BLaER1 (cell line): ENCODE results near the gene TCP11L1.

Experiments used
- H3K27ac ChIP-seq: shearing (Covaris generic); formaldehyde crosslinking; 2 replicates; pipeline ENCODE4 v1.8.1; 2022
- H3K27me3 ChIP-seq: shearing (Covaris generic); formaldehyde crosslinking; 2 replicates; pipeline ENCODE4 v1.8.1; 2022
- H3K36me3 ChIP-seq: shearing (Covaris generic); formaldehyde crosslinking; 2 replicates; pipeline ENCODE4 v1.8.1; 2022
- H3K4me1 ChIP-seq: shearing (Covaris generic); formaldehyde crosslinking; 2 replicates; pipeline ENCODE4 v1.8.1; 2022
- H3K4me2 ChIP-seq: shearing (Covaris generic); formaldehyde crosslinking; 2 replicates; pipeline ENCODE4 v1.8.1; 2022
- H3K4me3 ChIP-seq: shearing (Covaris generic); formaldehyde crosslinking; 2 replicates; pipeline ENCODE4 v1.8.1; 2022
- H3K9ac ChIP-seq: shearing (Covaris generic); formaldehyde crosslinking; 2 replicates; pipeline ENCODE4 v1.8.1; 2022
- H3K9me3 ChIP-seq: shearing (Covaris generic); formaldehyde crosslinking; 2 replicates; pipeline ENCODE4 v1.8.1; 2022
- H4K20me1 ChIP-seq: shearing (Covaris generic); formaldehyde crosslinking; 2 replicates; pipeline ENCODE4 v1.8.1; 2022
- Cebpa-rat ChIP-seq: shearing (Covaris generic); IDR thresholded peaks from 2 replicates; pipeline ENCODE4 v1.8.1; 2022

Gene TCP11L1

DNA sequence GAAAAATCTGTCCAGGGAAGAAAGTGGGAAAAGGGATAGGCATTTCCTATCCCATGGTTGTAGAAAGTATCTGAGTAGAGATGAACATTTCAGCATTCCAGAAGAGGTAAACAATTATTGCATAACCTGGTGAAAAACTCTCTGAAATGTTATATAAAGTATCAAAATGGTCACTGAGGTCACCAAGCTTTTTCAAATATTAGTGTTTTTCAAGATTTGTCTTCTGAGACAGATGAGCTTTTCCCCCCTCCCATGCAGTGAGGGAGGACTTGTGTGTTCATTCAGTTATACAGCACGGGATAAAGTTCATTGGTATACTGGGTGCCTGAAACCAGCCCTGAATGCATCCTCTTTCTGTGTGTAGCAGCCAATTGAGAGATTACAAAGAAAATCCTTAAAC lies 25.6 kb upstream of the TCP11L1 start:
- Histone ChIP-seq H3K27ac (no peak overlapping the region), H3K9me3 (peaks cover 15% of the 10 kb centered on the region), H3K9ac (no peak overlapping the region)

DNA sequence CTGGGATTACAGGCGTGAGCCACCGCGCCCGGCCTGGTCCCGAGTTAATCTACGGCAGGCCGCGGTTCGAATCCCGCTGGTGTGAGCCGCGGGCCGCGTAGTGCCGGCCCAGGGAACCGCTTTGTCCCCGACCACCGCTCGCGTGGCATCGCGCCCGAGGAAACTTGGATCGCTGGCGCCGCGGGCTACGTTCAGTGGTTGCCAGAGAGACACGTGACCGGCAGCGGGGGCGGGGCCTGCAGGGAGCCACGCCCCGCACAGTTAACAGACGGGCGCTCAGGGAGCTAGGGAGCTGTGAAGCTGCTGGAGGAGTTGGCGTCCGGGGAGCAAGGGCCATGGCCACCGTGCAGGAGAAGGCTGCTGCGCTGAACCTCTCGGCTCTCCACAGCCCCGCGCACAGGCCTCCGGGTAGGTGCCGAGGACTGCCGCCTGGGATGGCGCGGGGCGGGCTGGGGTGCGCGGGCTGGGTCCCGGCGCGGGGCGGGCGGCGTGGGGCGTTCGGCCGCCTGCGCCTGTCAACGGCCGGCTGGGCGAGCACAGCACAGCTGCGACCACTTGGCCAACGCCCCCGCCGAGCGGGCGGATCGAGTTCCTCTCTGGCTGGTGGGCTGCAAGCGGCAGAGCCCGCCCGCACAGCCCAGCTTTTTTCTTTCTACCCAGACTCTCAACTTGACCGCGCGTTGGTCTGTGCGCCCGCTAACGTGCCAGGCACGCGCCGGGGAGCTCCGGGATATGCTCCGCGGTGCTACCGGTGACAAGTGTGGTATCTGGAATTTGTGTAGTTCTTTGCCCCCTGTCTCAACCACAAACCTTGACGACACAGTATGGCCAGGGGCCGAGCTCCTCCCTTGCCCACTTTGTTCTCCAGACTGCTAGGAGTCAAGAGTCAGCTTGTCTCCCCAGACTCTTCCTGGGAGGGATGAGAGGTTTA lies 23.5 kb upstream of the TCP11L1 start, which contains the start of gene DEPDC7:
DEPDC7 (plus strand) TSS at position 258 of the 931 bp plus-strand sequence; CDS start at position 336, 78 bp downstream.
- H3K27me3 ChIP-seq: peaks cover 9% of the 10 kb centered on the region
- H3K9ac ChIP-seq: no peak within 1 kb of the TSS
- H3K36me3 ChIP-seq: no peaks in the 10 kb centered on the region
- peaks cover 15% of the 10 kb centered on the region for H3K9me3 ChIP-seq
- no peak within 1 kb of the TSS for H3K27ac ChIP-seq
- no peaks in the 10 kb centered on the region for H4K20me1 ChIP-seq
- TF ChIP-seq Cebpa-rat: no peak
- no peak within 1 kb of the TSS for H3K4me3 ChIP-seq
- no peak within 1 kb of the TSS for H3K4me2 ChIP-seq
- peaks cover 18% of the 10 kb centered on the region for H3K4me1 ChIP-seq

More for the DNA sequence above, 25.6 kb upstream of the TCP11L1 start:
- H3K4me2 ChIP-seq: no peak overlapping the region
- no peak overlapping the region for H3K4me3 ChIP-seq
- no peaks in the 10 kb centered on the region for H4K20me1 ChIP-seq
- H3K4me1 ChIP-seq: peaks cover 18% of the 10 kb centered on the region
- H3K36me3 ChIP-seq: no peaks in the 10 kb centered on the region
- TF ChIP-seq Cebpa-rat: no peak
- H3K27me3 ChIP-seq: peaks cover 9% of the 10 kb centered on the region

DNA sequence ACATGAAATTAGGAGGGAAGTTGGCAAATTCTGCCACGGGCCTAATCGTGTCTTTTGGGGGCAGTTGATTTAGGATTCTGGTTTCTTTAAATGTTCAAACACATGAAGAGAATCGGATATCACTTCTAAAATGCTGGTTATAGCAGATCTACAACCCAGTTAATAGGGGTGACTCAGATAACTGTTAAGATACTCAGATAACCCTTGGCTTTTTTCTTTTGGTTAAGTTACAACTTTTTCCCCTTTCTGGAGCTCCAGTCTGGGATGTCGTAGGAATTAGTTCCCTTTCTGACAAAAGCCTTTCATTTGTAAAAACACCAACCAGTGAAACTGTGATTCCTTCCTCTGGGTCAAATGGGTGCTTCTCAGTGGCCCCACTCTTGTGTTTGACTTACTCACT lies 22.7 kb upstream of the TCP11L1 start:
- peaks cover 10% of the 10 kb centered on the region for H3K4me1 ChIP-seq
- no peak overlapping the region for H3K9ac ChIP-seq
- H3K27me3 ChIP-seq: peaks cover 9% of the 10 kb centered on the region
- H3K4me2 ChIP-seq: no peak overlapping the region
- TF ChIP-seq Cebpa-rat: no peak
- H4K20me1 ChIP-seq: no peaks in the 10 kb centered on the region
- no peak overlapping the region for H3K27ac ChIP-seq
- H3K9me3 ChIP-seq: peaks cover 15% of the 10 kb centered on the region
- no peak overlapping the region for H3K4me3 ChIP-seq
- no peaks in the 10 kb centered on the region for H3K36me3 ChIP-seq

DNA sequence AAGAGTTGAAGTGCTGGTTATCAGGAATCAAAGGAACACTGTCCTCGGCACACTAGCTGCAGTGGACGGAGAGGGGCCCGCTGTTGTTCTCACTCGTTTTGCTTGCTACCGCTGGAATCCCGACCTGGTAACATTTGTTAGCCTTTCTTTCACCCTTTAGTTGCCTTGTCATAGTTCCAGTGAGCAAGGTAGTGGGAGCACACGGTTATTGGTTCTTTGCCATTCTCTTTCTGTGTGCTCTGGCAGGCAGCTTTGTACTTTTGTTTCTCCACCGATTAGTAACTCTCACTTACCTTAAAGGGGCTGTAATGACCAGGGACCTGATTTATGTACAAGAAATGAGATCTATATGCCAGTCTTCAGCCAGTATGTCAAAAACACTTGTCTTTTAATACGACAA lies 21.9 kb upstream of the TCP11L1 start:
- TF ChIP-seq Cebpa-rat: no peak
- H3K4me1 ChIP-seq: peaks cover 2% of the 10 kb centered on the region
- H3K27ac ChIP-seq: no peak overlapping the region
- H3K4me2 ChIP-seq: no peak overlapping the region
- no peak overlapping the region for H3K4me3 ChIP-seq
- H4K20me1 ChIP-seq: no peaks in the 10 kb centered on the region
- peaks cover 9% of the 10 kb centered on the region for H3K27me3 ChIP-seq
- H3K9ac ChIP-seq: no peak overlapping the region
- H3K36me3 ChIP-seq: no peaks in the 10 kb centered on the region
- peaks cover 15% of the 10 kb centered on the region for H3K9me3 ChIP-seq

DNA sequence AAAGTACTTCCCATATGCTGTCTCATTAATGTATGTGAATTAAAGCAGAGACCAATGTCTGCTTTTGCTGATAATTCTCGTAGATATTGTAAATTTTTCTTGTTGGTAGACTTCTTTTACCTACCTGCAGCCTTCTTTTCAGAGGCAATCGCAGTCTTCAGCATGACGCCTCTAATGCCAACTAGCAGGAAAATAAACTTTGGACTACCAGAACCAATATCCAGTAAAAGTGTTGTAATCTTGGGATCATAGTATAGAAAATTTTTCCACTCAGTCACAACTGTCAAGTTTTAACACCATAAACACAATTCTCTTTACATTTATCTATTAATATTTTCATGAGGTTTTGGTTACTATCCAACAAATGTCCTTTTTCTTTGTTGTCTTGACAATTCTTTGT lies 21.4 kb upstream of the TCP11L1 start:
- Histone ChIP-seq H3K9me3 (peaks cover 15% of the 10 kb centered on the region), H3K36me3 (no peaks in the 10 kb centered on the region), H3K4me3 (no peak overlapping the region), H3K27ac (no peak overlapping the region), H3K4me2 (no peak overlapping the region), H3K4me1 (no peaks in the 10 kb centered on the region), H3K9ac (no peak overlapping the region), H4K20me1 (no peaks in the 10 kb centered on the region), H3K27me3 (peaks cover 9% of the 10 kb centered on the region)
- TF ChIP-seq Cebpa-rat: no peak

DNA sequence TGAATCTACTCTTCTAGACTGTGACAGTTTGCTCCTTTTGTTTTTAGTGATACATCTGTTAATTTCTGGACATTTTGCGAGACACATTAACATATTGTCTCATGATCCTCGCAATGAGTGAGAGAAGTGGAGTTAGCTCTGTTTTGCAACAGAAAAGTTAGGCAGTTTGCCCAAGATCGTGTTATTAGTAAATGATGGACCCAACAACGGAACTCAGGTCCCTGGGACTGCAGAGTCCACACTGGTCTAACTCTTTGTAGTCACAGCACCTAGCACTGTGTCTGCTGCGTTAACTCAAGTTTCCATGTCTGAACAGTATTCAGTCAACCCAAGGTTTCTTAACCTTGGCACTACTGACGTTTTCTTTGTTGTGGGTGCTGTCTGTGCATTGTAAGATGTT lies 20.5 kb upstream of the TCP11L1 start:
- no peaks in the 10 kb centered on the region for H4K20me1 ChIP-seq
- no peak overlapping the region for H3K4me3 ChIP-seq
- peaks cover 9% of the 10 kb centered on the region for H3K27me3 ChIP-seq
- no peak overlapping the region for H3K4me2 ChIP-seq
- no peak overlapping the region for H3K27ac ChIP-seq
- no peaks in the 10 kb centered on the region for H3K36me3 ChIP-seq
- no peak overlapping the region for H3K9ac ChIP-seq
- no peak for TF ChIP-seq Cebpa-rat
- H3K4me1 ChIP-seq: no peaks in the 10 kb centered on the region
- peaks cover 15% of the 10 kb centered on the region for H3K9me3 ChIP-seq

DNA sequence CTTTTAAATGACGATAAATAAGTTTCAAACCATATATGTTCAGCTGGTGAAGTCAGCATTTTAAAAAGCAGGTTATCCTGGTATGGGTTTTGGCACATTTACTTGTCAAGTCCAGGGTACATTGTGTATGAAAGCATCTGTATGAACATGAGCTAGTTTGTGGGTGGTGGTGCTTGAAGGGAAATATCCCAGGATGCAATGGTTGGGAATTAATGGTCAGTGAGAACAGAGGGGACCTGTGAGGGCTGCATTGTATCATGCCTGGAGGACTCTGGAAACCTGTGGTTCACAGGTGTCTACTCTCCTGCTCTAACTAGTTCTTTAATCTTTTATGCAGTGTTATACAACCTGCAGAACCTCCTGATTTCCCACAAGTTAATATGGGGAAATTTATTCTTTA lies 17.9 kb upstream of the TCP11L1 start:
- no peak overlapping the region for H3K27ac ChIP-seq
- no peak for TF ChIP-seq Cebpa-rat
- H4K20me1 ChIP-seq: no peaks in the 10 kb centered on the region
- peaks cover 3% of the 10 kb centered on the region; the same call in 1 of the 2 replicates for H3K27me3 ChIP-seq
- H3K9me3 ChIP-seq: peaks cover 2% of the 10 kb centered on the region; the same call in 1 of the 2 replicates
- H3K36me3 ChIP-seq: no peaks in the 10 kb centered on the region
- H3K4me1 ChIP-seq: no peaks in the 10 kb centered on the region
- no peak overlapping the region for H3K4me2 ChIP-seq
- H3K9ac ChIP-seq: no peak overlapping the region
- no peak overlapping the region for H3K4me3 ChIP-seq

DNA sequence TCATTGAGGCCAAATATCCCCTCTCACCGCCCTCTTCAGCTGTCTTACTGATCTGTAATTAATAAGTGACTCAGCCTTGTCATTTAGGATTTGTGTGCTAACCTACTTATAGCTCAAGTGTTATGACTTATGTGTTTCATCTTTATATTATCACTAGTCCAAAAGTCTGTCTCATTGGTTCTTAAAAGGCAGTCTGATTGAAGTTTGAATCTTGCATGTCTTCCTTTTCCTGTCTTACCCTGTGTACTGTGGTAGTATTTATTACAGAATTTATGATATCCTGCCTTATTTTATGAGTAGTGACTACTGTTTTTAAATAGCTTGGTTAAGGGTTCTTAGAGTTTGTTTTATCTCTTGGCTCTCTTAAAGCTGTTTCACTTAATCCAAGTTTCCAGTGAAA lies 17.4 kb upstream of the TCP11L1 start:
- Histone ChIP-seq H4K20me1 (no peaks in the 10 kb centered on the region), H3K4me1 (no peaks in the 10 kb centered on the region), H3K27me3 (no peaks in the 10 kb centered on the region), H3K36me3 (no peaks in the 10 kb centered on the region), H3K27ac (no peak overlapping the region), H3K9me3 (no peaks in the 10 kb centered on the region), H3K4me3 (no peak overlapping the region), H3K4me2 (no peak overlapping the region), H3K9ac (no peak overlapping the region)
- TF ChIP-seq Cebpa-rat: no peak

DNA sequence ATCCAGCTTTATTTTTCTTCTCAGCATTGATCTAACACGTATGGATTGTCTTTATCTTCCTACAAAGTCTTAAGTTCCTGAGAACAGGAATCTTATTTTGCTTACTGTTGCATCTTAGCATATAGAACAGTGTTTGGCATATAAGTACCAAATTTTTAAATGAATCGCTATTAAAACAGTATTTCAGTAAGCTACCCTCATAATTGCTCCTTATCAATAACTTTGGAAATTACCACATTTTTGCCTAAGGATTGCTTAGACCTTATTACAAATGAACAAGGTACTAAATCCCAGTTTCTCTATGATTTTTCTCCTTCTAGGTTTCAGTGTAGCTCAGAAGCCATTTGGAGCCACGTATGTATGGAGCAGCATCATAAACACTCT lies 14.0 kb upstream of the TCP11L1 start:
- Histone ChIP-seq H3K9me3 (no peaks in the 10 kb centered on the region), H3K9ac (no peak overlapping the region), H3K4me2 (no peak overlapping the region), H4K20me1 (no peaks in the 10 kb centered on the region), H3K36me3 (no peaks in the 10 kb centered on the region), H3K27me3 (no peaks in the 10 kb centered on the region), H3K4me3 (no peak overlapping the region), H3K27ac (no peak overlapping the region), H3K4me1 (no peaks in the 10 kb centered on the region)
- no peak for TF ChIP-seq Cebpa-rat

DNA sequence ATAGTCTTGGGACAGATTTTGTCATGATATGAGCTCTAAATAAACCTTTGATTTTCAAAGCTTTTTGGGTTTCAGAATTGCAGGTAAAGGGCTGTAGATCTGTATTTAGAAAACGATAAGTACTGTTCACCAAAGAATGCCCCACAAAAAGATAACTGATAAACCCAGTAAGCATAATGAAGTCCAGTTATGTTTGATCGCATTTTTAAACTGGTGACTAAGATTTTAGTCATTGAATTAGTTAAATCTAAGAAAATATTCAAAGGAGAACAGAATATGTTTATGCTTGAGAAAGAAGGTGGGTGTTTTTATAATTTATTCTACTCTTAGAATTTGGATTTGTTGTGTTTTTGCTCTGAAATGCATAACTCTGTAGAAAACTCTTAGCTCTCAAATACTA lies 12.1 kb upstream of the TCP11L1 start:
- no peak overlapping the region for H3K4me3 ChIP-seq
- H3K9ac ChIP-seq: no peak overlapping the region
- no peaks in the 10 kb centered on the region for H4K20me1 ChIP-seq
- no peak overlapping the region for H3K4me2 ChIP-seq
- no peaks in the 10 kb centered on the region for H3K36me3 ChIP-seq
- TF ChIP-seq Cebpa-rat: no peak
- H3K9me3 ChIP-seq: no peaks in the 10 kb centered on the region
- no peak overlapping the region for H3K27ac ChIP-seq
- no peaks in the 10 kb centered on the region for H3K4me1 ChIP-seq
- H3K27me3 ChIP-seq: no peaks in the 10 kb centered on the region
